ELF-1 (cell line): ENCODE results near the gene GLTPD2.

ENCODE experiments used
- DNase-seq: peaks from one replicate; pipeline ENCODE4 v3.0.0-alpha.2; 2016; ENCODE audit warnings: low read depth, low spot score

GLTPD2 gene

GRCh38 chr17:4788807-4789700, at the start of gene GLTPD2:
TSS of gene GLTPD2 (plus strand) at chr17:4788964. CDS start at chr17:4789012, 48 bp downstream.
- peak; percentile 64 for DNase-seq

GRCh38 chr17:4739122-4740024, 49.4 kb upstream of the GLTPD2 start, which contains the start of the genes CXCL16 and ZMYND15:
TSS of gene CXCL16 (minus strand) at chr17:4739928. CDS start at chr17:4739339, 589 bp downstream.
TSS of gene ZMYND15 (plus strand) at chr17:4739833. CDS start at chr17:4740549, 716 bp downstream.
- no peak for DNase-seq

- DNase-seq, result no peak
Observed at GRCh38 chr17:4740025-4740351, 48.8 kb upstream of the GLTPD2 start.

GRCh38 chr17:4740584-4740983, 48.2 kb upstream of the GLTPD2 start:
- no peak for DNase-seq

GRCh38 chr17:4741544-4741943, 47.2 kb upstream of the GLTPD2 start:
- no peak for DNase-seq

GRCh38 chr17:4742133-4742532, 46.6 kb upstream of the GLTPD2 start:
- DNase-seq, result no peak

GRCh38 chr17:4742629-4743028, 46.1 kb upstream of the GLTPD2 start:
- DNase-seq, result no peak

GRCh38 chr17:4743216-4743615, 45.5 kb upstream of the GLTPD2 start:
- no peak for DNase-seq

- DNase-seq, result no peak
Observed at GRCh38 chr17:4743898-4744297, 44.9 kb upstream of the GLTPD2 start.

GRCh38 chr17:4744999-4745969, 43.5 kb upstream of the GLTPD2 start:
- peak; percentile 52 for DNase-seq

GRCh38 chr17:4747847-4748246, 40.9 kb upstream of the GLTPD2 start:
- no peak for DNase-seq

- DNase-seq, result no peak
Observed at GRCh38 chr17:4748686-4749085, 40.1 kb upstream of the GLTPD2 start.

- no peak for DNase-seq
Observed at GRCh38 chr17:4750606-4751005, 38.2 kb upstream of the GLTPD2 start.

- DNase-seq, result no peak
Observed at GRCh38 chr17:4751932-4752331, 36.8 kb upstream of the GLTPD2 start.

- no peak for DNase-seq
Observed at GRCh38 chr17:4753392-4753791, 35.4 kb upstream of the GLTPD2 start.

GRCh38 chr17:4759776-4760236, 29.0 kb upstream of the GLTPD2 start:
- no peak for DNase-seq

- DNase-seq, result no peak
Observed at GRCh38 chr17:4764595-4764994, 24.2 kb upstream of the GLTPD2 start.

GRCh38 chr17:4766201-4766600, 22.6 kb upstream of the GLTPD2 start:
- DNase-seq, result no peak

GRCh38 chr17:4766723-4767122, 22.0 kb upstream of the GLTPD2 start:
- DNase-seq, result no peak

- no peak for DNase-seq
Observed at GRCh38 chr17:4768298-4768697, 20.5 kb upstream of the GLTPD2 start.

- DNase-seq, result no peak
Observed at GRCh38 chr17:4769628-4770027, 19.1 kb upstream of the GLTPD2 start.
